Measurements from ENCODE around the gene USP34.

DNA sequence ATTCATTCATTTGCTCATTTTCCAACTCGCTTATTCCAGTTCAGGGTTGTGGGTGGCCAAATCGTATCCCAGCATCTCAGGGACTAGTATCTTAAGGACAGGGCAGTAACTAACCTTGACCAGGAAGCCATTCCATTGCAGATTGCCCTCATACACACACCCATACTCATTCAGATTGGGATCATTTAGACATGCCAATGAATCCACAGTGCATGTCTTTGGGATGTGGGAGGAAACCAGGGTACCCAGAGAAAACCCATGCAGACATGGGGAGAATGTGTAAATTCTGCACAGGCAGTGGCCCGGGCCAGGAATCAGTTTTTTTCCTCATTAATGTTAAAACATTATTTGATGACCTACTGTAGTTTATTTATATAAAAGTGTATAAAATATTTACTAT is 150.7 kb downstream of the USP34 start:
- TF ChIP-seq, protein P1, sequence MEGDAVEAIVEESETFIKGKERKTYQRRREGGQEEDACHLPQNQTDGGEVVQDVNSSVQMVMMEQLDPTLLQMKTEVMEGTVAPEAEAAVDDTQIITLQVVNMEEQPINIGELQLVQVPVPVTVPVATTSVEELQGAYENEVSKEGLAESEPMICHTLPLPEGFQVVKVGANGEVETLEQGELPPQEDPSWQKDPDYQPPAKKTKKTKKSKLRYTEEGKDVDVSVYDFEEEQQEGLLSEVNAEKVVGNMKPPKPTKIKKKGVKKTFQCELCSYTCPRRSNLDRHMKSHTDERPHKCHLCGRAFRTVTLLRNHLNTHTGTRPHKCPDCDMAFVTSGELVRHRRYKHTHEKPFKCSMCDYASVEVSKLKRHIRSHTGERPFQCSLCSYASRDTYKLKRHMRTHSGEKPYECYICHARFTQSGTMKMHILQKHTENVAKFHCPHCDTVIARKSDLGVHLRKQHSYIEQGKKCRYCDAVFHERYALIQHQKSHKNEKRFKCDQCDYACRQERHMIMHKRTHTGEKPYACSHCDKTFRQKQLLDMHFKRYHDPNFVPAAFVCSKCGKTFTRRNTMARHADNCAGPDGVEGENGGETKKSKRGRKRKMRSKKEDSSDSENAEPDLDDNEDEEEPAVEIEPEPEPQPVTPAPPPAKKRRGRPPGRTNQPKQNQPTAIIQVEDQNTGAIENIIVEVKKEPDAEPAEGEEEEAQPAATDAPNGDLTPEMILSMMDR (IDR thresholded peaks at IDR 0.05), result no peak
- TF ChIP-seq POLR2A (IDR thresholded peaks at IDR 0.05), result no peak
